HG03175 (cell line): ENCODE measurements around the gene NDST4.

Experiments
- ATAC-seq: cut with Tn5 transposase; IDR thresholded peaks from one replicate; pipeline ENCODE4 v1.9.1; 2021; ENCODE audit warnings: mild to moderate bottlenecking, moderate library complexity; ENCODE audit not compliant: unreplicated experiment

NDST4 gene

GRCh38 chr4:115113506-115114106 lies at the start of gene NDST4:
TSS of gene NDST4 (minus strand) at chr4:115113620. CDS start at chr4:115077036, 36,584 bp downstream.
- no peak for ATAC-seq

- no peak for ATAC-seq
Observed at GRCh38 chr4:115159141-115159540, 45.7 kb upstream of the NDST4 start.

GRCh38 chr4:115158296-115158695 lies 44.9 kb upstream of the NDST4 start:
- no peak for ATAC-seq

- no peak for ATAC-seq
Observed at GRCh38 chr4:115154826-115155225, 41.4 kb upstream of the NDST4 start.

- no peak for ATAC-seq
Observed at GRCh38 chr4:115152965-115153364, 39.5 kb upstream of the NDST4 start.

- ATAC-seq = peak; percentile 56
Observed at GRCh38 chr4:115152081-115152480, 38.7 kb upstream of the NDST4 start.

GRCh38 chr4:115149106-115149505 lies 35.7 kb upstream of the NDST4 start:
- no peak for ATAC-seq

- no peak for ATAC-seq
Observed at GRCh38 chr4:115145393-115146160, 32.2 kb upstream of the NDST4 start.

- ATAC-seq = no peak
Observed at GRCh38 chr4:115128037-115128436, 14.6 kb upstream of the NDST4 start.

- ATAC-seq = no peak
Observed at GRCh38 chr4:115126491-115126890, 13.1 kb upstream of the NDST4 start.

- no peak for ATAC-seq
Observed at GRCh38 chr4:115121351-115122043, 8.1 kb upstream of the NDST4 start.

GRCh38 chr4:115119804-115120352 lies 6.5 kb upstream of the NDST4 start:
- ATAC-seq = no peak

- no peak for ATAC-seq
Observed at GRCh38 chr4:115117651-115118050, 4.2 kb upstream of the NDST4 start.

- ATAC-seq = no peak
Observed at GRCh38 chr4:115110191-115111181, 2.9 kb downstream of the NDST4 start.

GRCh38 chr4:115108850-115109249 lies 4.6 kb downstream of the NDST4 start:
- no peak for ATAC-seq

GRCh38 chr4:115107411-115107810 lies 6.0 kb downstream of the NDST4 start:
- ATAC-seq = no peak

- no peak for ATAC-seq
Observed at GRCh38 chr4:115101675-115102074, 11.7 kb downstream of the NDST4 start.

GRCh38 chr4:115090483-115091075 lies 22.8 kb downstream of the NDST4 start:
- ATAC-seq = peak; percentile 77

GRCh38 chr4:115082633-115083032 lies 30.8 kb downstream of the NDST4 start:
- ATAC-seq = no peak

- ATAC-seq = no peak
Observed at GRCh38 chr4:115076691-115077090, 36.7 kb downstream of the NDST4 start.
